ENCODE measurements around the gene CEP112.

- no peak for TF ChIP-seq CREB1 (IDR thresholded peaks at IDR 0.05; ENCODE audit: low read depth)
- TF ChIP-seq EZH2 (IDR thresholded peaks at IDR 0.05; ENCODE audit: borderline replicate concordance, control insufficient read depth, low read depth, low read length) = no peak
- no peak for TF ChIP-seq SREBF1 (IDR thresholded peaks at IDR 0.05; ENCODE audit: low read length)
- no peak for TF ChIP-seq POLR2A (IDR thresholded peaks at IDR 0.05; ENCODE audit: low read depth, low read length)
- TF ChIP-seq YY1 (IDR thresholded peaks at IDR 0.05; ENCODE audit: low read depth, low read length) = no peak
- TF ChIP-seq USF1 (IDR thresholded peaks at IDR 0.05; ENCODE audit: borderline replicate concordance, extremely low read length, insufficient read depth, low read depth, low read length) = no peak
- no peak for TF ChIP-seq BRCA1 (IDR thresholded peaks at IDR 0.05; ENCODE audit: low read depth, low read length)
- no peak for TF ChIP-seq PBX3 (IDR thresholded peaks at IDR 0.05; ENCODE audit: insufficient replicate concordance, low read depth, low read length)
Measured at GRCh38 chr17:65733314-65733713, 458.6 kb downstream of the CEP112 start.

Measured in GM12878 (cell line).